Neural crest cell (in vitro differentiated cells): ENCODE measurements around the gene OR6C1. TPM values are rescaled to one million over a fixed set of nuclear protein-coding genes. Genes with fewer than 3 reads are reported as not detected.
"Not testable (repeated sequence)": the region's sequence is repeated elsewhere in the genome, so short reads cannot be mapped to it uniquely, and the experiment has no call there.

Experiments used
- DNase-seq: peaks from one replicate; pipeline ENCODE4 v3.0.0; 2021; ENCODE audit warnings: low read depth, mixed read lengths, low spot score
- H3K27ac Mint-ChIP-seq: one replicate; pipeline ENCODE4 v1.8.0; 2021; ENCODE audit warnings: mild to moderate bottlenecking, mixed read lengths; ENCODE audit not compliant: unreplicated experiment
- H3K27me3 Mint-ChIP-seq: 2 replicates; pipeline ENCODE4 v1.8.0; 2021; ENCODE audit warnings: low read depth, mild to moderate bottlenecking, mixed read lengths
- H3K36me3 Mint-ChIP-seq: 2 replicates; pipeline ENCODE4 v1.8.0; 2021; ENCODE audit warnings: low read depth, mild to moderate bottlenecking, mixed read lengths
- H3K4me1 Mint-ChIP-seq: 2 replicates; pipeline ENCODE4 v1.8.0; 2021; ENCODE audit warnings: mixed read lengths
- H3K4me3 Mint-ChIP-seq: one replicate; pipeline ENCODE4 v1.8.0; 2021; ENCODE audit warnings: mild to moderate bottlenecking, mixed read lengths
- H3K9me3 Mint-ChIP-seq: 2 replicates; pipeline ENCODE4 v1.8.0; 2021; ENCODE audit warnings: mixed read lengths
- CTCF ChIP-seq: fragments of 200-600 bp; sonication (generic); conservative IDR thresholded peaks from 2 replicates; pipeline ENCODE4 v1.5.0; 2021; ENCODE audit warnings: antibody characterized with exemption, mild to moderate bottlenecking
- long read RNA-seq: library from polyadenylated mRNA; unstranded; transcript quantifications from one replicate; pipeline ENCODE4 v2.0.0, GENCODE V29; 2020
- total RNA-seq: library from RNA; stranded (reverse); gene quantifications from 2 replicates; pipeline ENCODE4 v1.2.1, GENCODE V29; 2021

The OR6C1 gene
- total RNA-seq = not detected in 2 replicates
- long read RNA-seq = 0 reads

- Mint-ChIP-seq H3K4me1 (no peaks in the 10 kb centered on the region), H3K9me3 (peaks cover 2% of the 10 kb centered on the region), H3K4me3 (no peak within 1 kb of the TSS), H3K27ac (no peak within 1 kb of the TSS), H3K27me3 (no peaks in the 10 kb centered on the region), H3K36me3 (peaks cover 2% of the 10 kb centered on the region)
- DNase-seq = no peak
- no peak for TF ChIP-seq CTCF
These were observed at the start of gene OR6C1 for GRCh38 chr12:55314043-55314442. Gene OR6C1, plus strand, starts transcription at chr12:55314343. Its CDS starts 6,257 bp downstream, at chr12:55320600.

- DNase-seq = no peak
- TF ChIP-seq CTCF = no peak
- H3K4me1 Mint-ChIP-seq = peaks cover 39% of the 10 kb centered on the region
These were observed 33.2 kb upstream of the OR6C1 start for GRCh38 chr12:55280991-55281390.

DNA sequence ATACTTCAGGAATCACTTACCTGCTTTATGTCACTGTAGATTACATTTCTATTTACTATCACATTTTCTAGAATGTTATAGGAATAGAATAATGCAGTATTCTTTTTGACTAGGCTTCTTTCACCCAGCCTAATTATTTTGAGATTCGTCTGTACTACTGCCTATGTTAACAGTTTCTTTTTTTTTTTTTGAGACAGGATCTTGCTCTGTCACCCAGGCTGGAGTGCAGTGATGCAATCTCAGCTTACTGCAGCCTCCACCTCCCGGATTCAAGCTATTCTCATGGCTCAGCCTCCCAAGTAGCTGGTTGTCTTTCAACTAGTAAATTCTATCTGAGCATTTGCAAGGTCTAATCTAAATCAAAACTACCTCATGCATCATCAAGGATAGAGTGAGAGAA, 24.1 kb upstream of the OR6C1 start:
- DNase-seq = no peak
- Mint-ChIP-seq H3K36me3 (peaks cover 8% of the 10 kb centered on the region), H3K4me3 (no peak overlapping the region), H3K27me3 (no peaks in the 10 kb centered on the region), H3K4me1 (peaks cover 5% of the 10 kb centered on the region), H3K27ac (no peak overlapping the region), H3K9me3 (peaks cover 3% of the 10 kb centered on the region)
- TF ChIP-seq CTCF = no peak

More at GRCh38 chr12:55280991-55281390, 33.2 kb upstream of the OR6C1 start:
- Mint-ChIP-seq H3K36me3 (peaks cover 5% of the 10 kb centered on the region), H3K4me3 (peak overlapping the region; percentile 37), H3K9me3 (peaks cover 17% of the 10 kb centered on the region), H3K27ac (peak overlapping the region; percentile 96), H3K27me3 (no peaks in the 10 kb centered on the region)

DNA sequence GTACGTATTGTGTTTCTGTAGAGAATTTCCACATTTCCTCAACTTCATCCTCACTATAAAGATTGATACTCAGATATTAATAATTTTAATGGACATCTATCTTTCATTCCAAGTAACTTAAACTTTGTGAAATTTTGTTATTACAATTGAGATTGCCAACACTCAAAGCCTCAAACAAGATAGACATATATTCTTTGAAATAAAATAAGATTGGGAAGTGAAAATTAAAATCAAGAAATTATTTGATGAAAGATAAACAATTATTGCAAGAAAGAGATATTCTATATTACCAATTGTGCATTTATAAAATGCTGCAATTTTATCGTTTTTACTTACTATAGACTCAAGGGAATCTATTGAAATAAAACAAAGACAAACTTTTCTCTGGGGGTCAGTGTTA, 17.7 kb upstream of the OR6C1 start, which contains the start of gene OR6C6:
TSS of gene OR6C6 (minus strand) at position 101 of the 400 bp plus-strand sequence. CDS start 1,337 bp downstream, outside the sequence.
- TF ChIP-seq CTCF = no peak
- DNase-seq = no peak
- Mint-ChIP-seq H3K27me3 (no peaks in the 10 kb centered on the region), H3K4me1 (no peaks in the 10 kb centered on the region), H3K4me3 (no peak within 1 kb of the TSS), H3K9me3 (no peaks in the 10 kb centered on the region), H3K27ac (no peak within 1 kb of the TSS), H3K36me3 (no peaks in the 10 kb centered on the region)

GRCh38 chr12:55320201-55320600, 6.1 kb downstream of the OR6C1 start:
- Mint-ChIP-seq H3K9me3 (no peaks in the 10 kb centered on the region), H3K27ac (no peak overlapping the region), H3K27me3 (no peaks in the 10 kb centered on the region), H3K4me3 (no peak overlapping the region), H3K36me3 (no peaks in the 10 kb centered on the region), H3K4me1 (no peaks in the 10 kb centered on the region)
- no peak for DNase-seq
- TF ChIP-seq CTCF = no peak

DNA sequence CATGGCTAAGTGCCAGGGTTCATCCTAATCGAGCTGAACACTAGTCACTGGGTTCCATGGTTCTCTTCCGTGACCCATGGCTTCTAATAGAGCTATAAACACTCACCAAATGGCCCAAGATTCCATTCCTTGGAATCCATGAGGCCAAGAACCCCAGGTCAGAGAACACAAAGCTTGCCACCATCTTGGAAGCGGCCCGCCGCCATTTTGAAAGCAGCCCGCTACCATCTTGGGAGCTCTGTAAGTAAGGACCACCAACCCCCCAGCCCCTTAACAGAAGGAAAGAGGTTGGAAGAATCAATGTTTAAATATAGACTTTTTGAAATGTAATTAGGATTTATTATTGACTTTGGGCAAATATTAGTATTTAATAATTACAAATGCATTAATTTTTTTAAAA, 11.7 kb downstream of the OR6C1 start:
- H3K4me1 Mint-ChIP-seq, DNase-seq, H3K4me3 Mint-ChIP-seq, H3K27ac Mint-ChIP-seq, H3K9me3 Mint-ChIP-seq, H3K36me3 Mint-ChIP-seq, H3K27me3 Mint-ChIP-seq: not testable (repeated sequence)
